Mesothelial cell of epicardium (in vitro differentiated cells): ENCODE data around the gene CD302. TPM values are rescaled to one million over a fixed set of nuclear protein-coding genes. Genes with fewer than 3 reads are reported as not detected.

Experiments used
- DNase-seq, 2 experiments: peaks; one replicate each; pipeline ENCODE4 v3.0.0; 2021; ENCODE audit warnings: low spot score in 2 of 2; ENCODE audit not compliant: unreplicated experiment in 2 of 2
- H3K27ac Mint-ChIP-seq: 2 replicates; pipeline ENCODE4 v1.8.0; 2021; ENCODE audit warnings: mixed read lengths
- H3K27me3 Mint-ChIP-seq: 2 replicates; pipeline ENCODE4 v1.8.0; 2021; ENCODE audit warnings: low read depth, mixed read lengths
- H3K36me3 Mint-ChIP-seq: 2 replicates; pipeline ENCODE4 v1.8.0; 2021; ENCODE audit warnings: mixed read lengths
- H3K4me1 Mint-ChIP-seq: 2 replicates; pipeline ENCODE4 v1.8.0; 2021; ENCODE audit warnings: mixed read lengths
- H3K4me3 Mint-ChIP-seq: 2 replicates; pipeline ENCODE4 v1.8.0; 2021; ENCODE audit warnings: mild to moderate bottlenecking, moderate library complexity, mixed read lengths
- H3K9me3 Mint-ChIP-seq: 2 replicates; pipeline ENCODE4 v1.8.0; 2021; ENCODE audit warnings: mixed read lengths
- CTCF ChIP-seq: fragments of 200-600 bp; sonication (generic); IDR thresholded peaks from one replicate; pipeline ENCODE4 v1.5.0; 2021; ENCODE audit warnings: antibody characterized with exemption; ENCODE audit not compliant: unreplicated experiment
- total RNA-seq: library from RNA; stranded (reverse); gene quantifications from 3 replicates; pipeline ENCODE4 v1.2.1, GENCODE V29; 2021

CD302 gene
- total RNA-seq, 1 donor from 2014 or later: 2.9 TPM

- DNase-seq: no peak
- Mint-ChIP-seq H3K4me1 (peaks cover 10% of the 10 kb centered on the region), H3K27me3 (peaks cover 60% of the 10 kb centered on the region), H3K36me3 (no peaks in the 10 kb centered on the region), H3K9me3 (no peaks in the 10 kb centered on the region), H3K27ac (no peak overlapping the region), H3K4me3 (no peak overlapping the region)
- TF ChIP-seq CTCF: no peak
Measured at GRCh38 chr2:159799833-159800232, 1.8 kb upstream of the CD302 start.

GRCh38 chr2:159798376-159798725 is 343 bp upstream of the CD302 start:
- Mint-ChIP-seq H3K27me3 (peaks cover 60% of the 10 kb centered on the region), H3K4me1 (peaks cover 10% of the 10 kb centered on the region), H3K4me3 (peak overlapping the region; percentile 79), H3K9me3 (no peaks in the 10 kb centered on the region), H3K36me3 (no peaks in the 10 kb centered on the region), H3K27ac (no peak overlapping the region)
- no peak for DNase-seq
- no peak for TF ChIP-seq CTCF

GRCh38 chr2:159797225-159797542 is 824 bp downstream of the CD302 start:
- H3K4me1 Mint-ChIP-seq: peaks cover 10% of the 10 kb centered on the region
- H3K27me3 Mint-ChIP-seq: peaks cover 60% of the 10 kb centered on the region
- DNase-seq: no peak
- H3K9me3 Mint-ChIP-seq: no peaks in the 10 kb centered on the region
- peak overlapping the region; percentile 79 for H3K4me3 Mint-ChIP-seq
- no peak for TF ChIP-seq CTCF
- no peaks in the 10 kb centered on the region for H3K36me3 Mint-ChIP-seq
- peak overlapping the region; percentile 45 for H3K27ac Mint-ChIP-seq

- Mint-ChIP-seq H3K4me3 (no peak overlapping the region), H3K27me3 (peaks cover 54% of the 10 kb centered on the region), H3K27ac (no peak overlapping the region), H3K9me3 (no peaks in the 10 kb centered on the region), H3K36me3 (no peaks in the 10 kb centered on the region), H3K4me1 (peaks cover 10% of the 10 kb centered on the region)
- no peak for DNase-seq
- no peak for TF ChIP-seq CTCF
Measured at GRCh38 chr2:159795841-159796690, 1.9 kb downstream of the CD302 start.

GRCh38 chr2:159793326-159793725 is 4.7 kb downstream of the CD302 start:
- peaks cover 29% of the 10 kb centered on the region for H3K27me3 Mint-ChIP-seq
- DNase-seq: no peak
- H3K27ac Mint-ChIP-seq: no peak overlapping the region
- H3K4me3 Mint-ChIP-seq: no peak overlapping the region
- H3K4me1 Mint-ChIP-seq: peaks cover 5% of the 10 kb centered on the region
- TF ChIP-seq CTCF: no peak
- no peaks in the 10 kb centered on the region for H3K36me3 Mint-ChIP-seq
- peaks cover 6% of the 10 kb centered on the region for H3K9me3 Mint-ChIP-seq
